ENCODE measurements around the gene VASH2. TPM values are rescaled to one million over a fixed set of nuclear protein-coding genes. Genes with fewer than 3 reads are reported as not detected.

The VASH2 gene
- total RNA-seq, 4 donors from 2014 or later: 0.24 to 2.0 (median 1.1) TPM

DNA sequence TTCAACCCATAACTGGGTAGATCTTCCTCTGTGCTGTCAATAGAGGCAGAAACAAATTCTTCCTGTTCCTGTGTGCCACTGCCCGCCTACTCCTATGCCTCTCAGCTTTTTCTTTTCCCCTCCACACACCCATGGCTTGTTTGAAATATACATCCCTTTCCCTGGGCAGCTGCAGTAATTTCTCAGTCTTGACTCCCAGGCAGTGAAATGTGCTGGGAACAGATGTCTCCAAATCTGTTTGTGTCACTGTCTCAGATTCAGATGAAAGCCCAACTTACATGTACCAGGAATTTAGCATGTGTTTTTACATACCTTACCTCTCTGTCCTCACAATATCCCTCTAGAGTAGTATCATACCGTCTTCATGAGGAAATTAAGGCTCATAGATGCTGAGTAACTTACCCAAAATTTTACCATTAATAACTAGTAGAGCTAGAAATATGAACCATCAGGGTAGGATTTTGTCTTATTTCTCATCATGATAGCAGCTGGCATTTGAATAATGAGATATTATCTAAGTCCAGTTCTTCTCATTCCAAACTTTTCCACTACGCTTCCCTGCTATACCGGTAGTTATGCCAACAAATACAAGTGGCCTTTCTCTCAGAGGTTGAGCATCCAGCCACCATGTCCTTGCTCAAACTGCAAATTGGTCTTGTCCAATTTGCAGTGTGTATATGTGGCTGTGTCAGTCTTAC lies 4.7 kb upstream of the VASH2 start:
- no peaks in the 10 kb centered on the region for H3K27me3 ChIP-seq
- intact Hi-C loops (cut with DNase I): no loop called here
- DNase-seq: no peak
- WGBS, 2 donors: 85 to 87% methylated on average over 4 of the region's 4 CpGs
- H3K9me3 ChIP-seq: no peaks in the 10 kb centered on the region
- no peak overlapping the region for H3K27ac ChIP-seq
- no peak overlapping the region for H3K4me3 ChIP-seq (replicated peaks in 1 of 3)
- H3K4me1 ChIP-seq: peaks cover under 1 to 5% of the 10 kb centered on the region in 2 donors
- no peaks in the 10 kb centered on the region for H3K36me3 ChIP-seq
- TF ChIP-seq POLR2A (IDR thresholded peaks at IDR 0.05): no peak
- TF ChIP-seq, protein P1, sequence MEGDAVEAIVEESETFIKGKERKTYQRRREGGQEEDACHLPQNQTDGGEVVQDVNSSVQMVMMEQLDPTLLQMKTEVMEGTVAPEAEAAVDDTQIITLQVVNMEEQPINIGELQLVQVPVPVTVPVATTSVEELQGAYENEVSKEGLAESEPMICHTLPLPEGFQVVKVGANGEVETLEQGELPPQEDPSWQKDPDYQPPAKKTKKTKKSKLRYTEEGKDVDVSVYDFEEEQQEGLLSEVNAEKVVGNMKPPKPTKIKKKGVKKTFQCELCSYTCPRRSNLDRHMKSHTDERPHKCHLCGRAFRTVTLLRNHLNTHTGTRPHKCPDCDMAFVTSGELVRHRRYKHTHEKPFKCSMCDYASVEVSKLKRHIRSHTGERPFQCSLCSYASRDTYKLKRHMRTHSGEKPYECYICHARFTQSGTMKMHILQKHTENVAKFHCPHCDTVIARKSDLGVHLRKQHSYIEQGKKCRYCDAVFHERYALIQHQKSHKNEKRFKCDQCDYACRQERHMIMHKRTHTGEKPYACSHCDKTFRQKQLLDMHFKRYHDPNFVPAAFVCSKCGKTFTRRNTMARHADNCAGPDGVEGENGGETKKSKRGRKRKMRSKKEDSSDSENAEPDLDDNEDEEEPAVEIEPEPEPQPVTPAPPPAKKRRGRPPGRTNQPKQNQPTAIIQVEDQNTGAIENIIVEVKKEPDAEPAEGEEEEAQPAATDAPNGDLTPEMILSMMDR (IDR thresholded peaks at IDR 0.05): no peak

DNA sequence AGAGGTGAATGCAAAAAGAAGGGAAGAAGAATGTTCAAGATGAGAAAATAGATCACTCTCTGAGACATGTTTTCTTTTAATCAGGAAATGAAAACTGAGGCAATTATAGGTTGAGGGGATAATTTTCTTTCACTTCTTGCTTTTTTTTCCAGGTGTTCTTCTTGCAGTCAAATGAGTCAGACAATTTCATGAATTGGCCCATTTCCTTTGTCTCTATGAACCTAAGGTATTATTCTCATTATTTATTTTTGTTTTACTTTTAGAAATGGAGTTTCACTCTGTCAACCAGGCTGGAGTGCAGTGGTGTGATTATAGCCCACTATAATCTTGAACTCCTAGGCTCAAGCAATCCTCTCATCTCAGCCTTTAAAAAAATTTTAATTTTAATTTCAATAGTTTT lies 3.5 kb upstream of the VASH2 start:
- DNase-seq: no peak
- no peaks in the 10 kb centered on the region for H3K36me3 ChIP-seq
- no peaks in the 10 kb centered on the region for H3K9me3 ChIP-seq
- intact Hi-C loops (cut with DNase I): no loop called here
- peaks cover 7 to 10% of the 10 kb centered on the region in 2 donors for H3K4me1 ChIP-seq
- no peak for TF ChIP-seq POLR2A (IDR thresholded peaks at IDR 0.05)
- TF ChIP-seq, protein P1 (IDR thresholded peaks at IDR 0.05): no peak
- no peaks in the 10 kb centered on the region for H3K27me3 ChIP-seq
- no peak overlapping the region for H3K4me3 ChIP-seq (replicated peaks in 1 of 3)
- no peak overlapping the region for H3K27ac ChIP-seq

DNA sequence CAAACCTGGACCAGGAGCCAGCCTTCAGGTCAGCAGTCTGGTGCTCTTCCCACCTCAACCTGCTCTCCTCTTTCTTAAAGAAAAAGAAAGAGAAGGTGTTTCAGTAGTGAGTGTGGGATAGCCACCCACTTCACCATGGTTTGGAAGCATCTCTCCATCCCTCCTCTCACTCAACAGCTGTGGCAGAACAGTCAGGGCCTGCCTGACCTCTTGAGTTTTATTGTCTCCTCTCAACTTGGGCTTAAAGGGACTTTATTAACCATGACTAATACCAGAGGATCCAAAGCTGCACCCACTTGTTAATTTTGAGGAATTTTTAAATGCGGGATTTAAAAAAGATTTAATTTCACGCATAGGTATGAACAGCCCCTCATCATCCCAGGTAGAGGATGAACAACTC lies 570 bp upstream of the VASH2 start:
- Histone ChIP-seq H3K9me3 (no peaks in the 10 kb centered on the region), H3K27me3 (no peaks in the 10 kb centered on the region), H3K4me3 (replicated peaks in 1 of 3) (peak overlapping the region in 1 of 3 donors; percentile 40), H3K27ac (no peak overlapping the region), H3K4me1 (peaks cover 7 to 10% of the 10 kb centered on the region in 2 donors), H3K36me3 (no peaks in the 10 kb centered on the region)
- intact Hi-C loops (cut with DNase I): no loop called here
- WGBS, 2 donors: 31 to 41% methylated on average over 2 of the region's 2 CpGs
- TF ChIP-seq, protein P1 (IDR thresholded peaks at IDR 0.05): no peak
- no peak for TF ChIP-seq POLR2A (IDR thresholded peaks at IDR 0.05)
- no peak for DNase-seq

DNA sequence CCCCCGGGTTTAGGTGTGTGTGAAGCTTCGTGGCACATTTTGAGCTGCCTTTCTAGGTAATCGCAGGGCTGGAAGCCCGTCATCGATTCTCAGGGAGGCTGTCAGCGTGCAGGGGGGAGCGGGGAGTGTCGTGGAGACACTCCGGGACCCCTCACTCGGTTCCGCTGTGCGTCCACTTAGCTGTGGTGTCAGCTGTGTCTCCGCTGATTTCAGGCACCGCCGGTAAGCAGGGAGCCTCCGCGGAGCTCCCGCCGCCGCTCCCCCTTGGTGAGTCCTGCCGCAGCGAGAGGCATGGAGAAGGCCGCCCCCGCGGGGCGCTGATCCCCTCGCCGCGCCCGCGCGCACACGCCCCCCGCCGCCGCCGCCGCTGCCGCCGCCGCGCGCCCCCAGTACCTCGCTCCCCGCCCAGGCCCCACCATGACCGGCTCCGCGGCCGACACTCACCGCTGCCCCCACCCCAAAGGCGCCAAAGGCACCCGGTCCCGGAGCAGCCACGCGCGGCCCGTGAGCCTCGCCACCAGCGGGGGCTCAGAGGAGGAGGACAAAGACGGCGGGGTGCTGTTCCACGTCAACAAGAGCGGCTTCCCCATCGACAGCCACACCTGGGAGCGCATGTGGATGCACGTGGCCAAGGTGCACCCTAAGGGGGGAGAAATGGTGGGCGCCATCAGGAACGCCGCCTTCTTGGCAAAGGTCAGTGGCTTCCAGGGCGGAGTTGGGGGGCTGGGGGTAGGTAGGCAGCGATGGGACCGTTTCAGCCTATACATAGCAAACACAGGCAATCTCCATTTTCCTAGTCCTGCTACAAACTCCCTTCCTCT lies 995 bp downstream of the VASH2 start:
- 11% methylated on average over 19 to 22 of the region's 72 CpGs for WGBS, 2 donors
- H3K36me3 ChIP-seq: no peaks in the 10 kb centered on the region
- H3K27me3 ChIP-seq: no peaks in the 10 kb centered on the region
- no peaks in the 10 kb centered on the region for H3K9me3 ChIP-seq
- intact Hi-C loops (cut with DNase I): no loop called here
- peaks cover 7 to 10% of the 10 kb centered on the region in 2 donors for H3K4me1 ChIP-seq
- H3K4me3 ChIP-seq (replicated peaks in 1 of 3): peak overlapping the region in 1 of 3 donors; percentile 40
- DNase-seq: no peak
- TF ChIP-seq, protein P1 (IDR thresholded peaks at IDR 0.05): no peak
- TF ChIP-seq POLR2A (IDR thresholded peaks at IDR 0.05): no peak
- no peak overlapping the region for H3K27ac ChIP-seq

Measured in thyroid gland (tissue), 4 donors.